GM18498 (cell line): ENCODE results near the gene DNAH8.

Experiments
- ATAC-seq: cut with Tn5 transposase; IDR thresholded peaks from one replicate; pipeline ENCODE4 v1.9.1; 2021; ENCODE audit warnings: mild to moderate bottlenecking, moderate library complexity; ENCODE audit not compliant: unreplicated experiment

The DNAH8 gene

GRCh38 chr6:39062014-39062740 is 347.1 kb downstream of the DNAH8 start:
- no peak for ATAC-seq

- ATAC-seq: no peak
These were observed 348.4 kb downstream of the DNAH8 start for GRCh38 chr6:39063526-39063925.

- ATAC-seq: no peak
These were observed 350.4 kb downstream of the DNAH8 start for GRCh38 chr6:39065561-39065960.

- ATAC-seq: no peak
These were observed 353.3 kb downstream of the DNAH8 start for GRCh38 chr6:39068391-39068790.

- no peak for ATAC-seq
These were observed 357.7 kb downstream of the DNAH8 start for GRCh38 chr6:39072830-39073229.

GRCh38 chr6:39073471-39074355 is 358.6 kb downstream of the DNAH8 start:
- no peak for ATAC-seq

GRCh38 chr6:39074486-39074885 is 359.4 kb downstream of the DNAH8 start:
- no peak for ATAC-seq

GRCh38 chr6:39075010-39075686 is 360.0 kb downstream of the DNAH8 start:
- no peak for ATAC-seq

- no peak for ATAC-seq
These were observed 360.9 kb downstream of the DNAH8 start for GRCh38 chr6:39075807-39076622.

GRCh38 chr6:39076623-39077535 is 361.8 kb downstream of the DNAH8 start:
- ATAC-seq: no peak

GRCh38 chr6:39077882-39078594 is 362.9 kb downstream of the DNAH8 start:
- no peak for ATAC-seq

GRCh38 chr6:39078695-39079094 is 363.6 kb downstream of the DNAH8 start:
- ATAC-seq: no peak

GRCh38 chr6:39079197-39080125 is 364.4 kb downstream of the DNAH8 start:
- no peak for ATAC-seq
